SW480 (cell line): ENCODE measurements around the gene ACOXL.

Experiments
- DNase-seq: peaks from one replicate; pipeline ENCODE4 v3.0.0-alpha.2; 2016; ENCODE audit warnings: low spot score

The ACOXL gene

DNA sequence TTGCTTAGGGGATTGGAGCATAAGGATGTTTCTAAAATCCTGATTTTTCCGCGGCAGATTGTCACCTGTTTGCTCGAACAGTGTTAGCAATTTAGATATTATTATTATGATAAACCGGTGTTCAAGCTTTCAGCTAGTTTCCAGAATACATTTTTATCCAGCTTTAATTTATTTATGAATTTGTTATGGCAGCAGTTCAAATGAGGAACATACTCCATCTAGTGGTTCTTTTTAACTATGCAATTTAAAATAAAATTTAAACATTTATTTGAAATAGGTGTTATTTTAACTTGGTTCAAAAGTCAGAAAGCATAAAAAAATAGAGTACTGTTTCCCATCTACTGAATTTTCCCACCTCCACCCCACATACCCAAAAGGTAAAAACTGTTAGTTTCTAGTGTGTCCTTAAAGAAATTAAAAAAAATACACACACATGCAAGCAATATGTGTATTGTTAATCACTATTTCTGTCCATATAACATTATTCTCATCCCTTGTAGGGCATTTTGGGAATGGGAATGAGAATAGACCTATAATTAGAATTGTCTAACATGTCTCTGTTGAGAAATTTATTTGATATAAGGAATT lies 23.2 kb downstream of the ACOXL start:
- DNase-seq = peak; percentile 36

DNA sequence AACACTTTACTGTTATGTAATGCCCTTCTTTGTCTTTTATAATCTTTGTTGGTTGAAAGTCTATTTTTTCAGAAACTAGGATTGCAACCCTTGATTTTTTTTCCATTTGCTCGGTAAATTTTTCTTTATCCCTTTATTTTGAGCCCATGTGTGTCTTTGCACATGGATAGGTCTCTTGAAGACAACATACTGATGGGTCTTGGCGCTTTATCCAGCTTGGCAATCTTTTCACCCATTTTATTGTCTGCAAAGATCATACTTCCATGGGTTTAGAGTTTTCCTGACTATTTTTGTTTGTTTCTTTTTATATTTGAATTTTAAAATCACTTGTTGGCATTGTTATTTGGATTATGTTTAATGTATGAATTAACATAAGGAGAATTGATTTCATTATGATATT lies 27.0 kb downstream of the ACOXL start:
- no peak for DNase-seq

DNA sequence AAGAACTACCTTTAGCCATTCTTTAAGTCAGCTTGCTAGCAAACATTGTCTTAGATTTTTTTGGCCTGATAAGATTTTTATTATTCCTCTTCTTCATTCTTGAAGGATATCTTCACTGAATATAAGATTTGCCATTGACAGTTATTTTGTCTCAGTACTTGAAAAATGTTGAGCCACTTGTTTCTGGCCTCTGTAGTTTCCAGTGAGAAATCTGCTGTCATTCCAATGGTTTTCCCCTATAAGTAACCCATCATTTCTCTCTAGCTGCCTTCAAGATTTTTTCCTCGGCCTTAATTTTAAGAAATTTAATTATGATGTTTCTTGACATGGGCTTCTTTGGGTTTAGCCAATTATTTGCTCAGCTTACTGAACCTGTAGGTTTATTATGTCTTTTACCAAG lies 32.6 kb downstream of the ACOXL start:
- no peak for DNase-seq

DNA sequence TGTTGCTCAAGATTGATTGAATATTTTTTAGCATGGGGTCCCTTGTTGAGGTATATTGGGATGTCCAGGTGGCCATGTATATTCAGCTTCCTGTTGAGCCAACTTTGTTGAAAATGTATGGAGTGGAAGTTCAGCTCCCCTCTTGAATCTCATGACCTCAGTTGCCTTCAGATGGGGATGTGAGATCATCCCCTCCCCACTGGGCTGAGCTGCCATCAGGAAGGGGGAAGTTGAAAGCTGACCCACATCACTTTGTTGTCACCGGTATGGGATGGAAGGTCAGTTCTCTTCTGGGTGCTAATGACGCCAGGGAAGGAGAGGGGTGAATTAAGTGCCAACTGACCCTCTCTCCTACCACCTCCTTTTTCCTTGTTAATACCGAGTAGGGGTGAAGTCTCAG lies 33.9 kb downstream of the ACOXL start:
- DNase-seq = no peak

DNA sequence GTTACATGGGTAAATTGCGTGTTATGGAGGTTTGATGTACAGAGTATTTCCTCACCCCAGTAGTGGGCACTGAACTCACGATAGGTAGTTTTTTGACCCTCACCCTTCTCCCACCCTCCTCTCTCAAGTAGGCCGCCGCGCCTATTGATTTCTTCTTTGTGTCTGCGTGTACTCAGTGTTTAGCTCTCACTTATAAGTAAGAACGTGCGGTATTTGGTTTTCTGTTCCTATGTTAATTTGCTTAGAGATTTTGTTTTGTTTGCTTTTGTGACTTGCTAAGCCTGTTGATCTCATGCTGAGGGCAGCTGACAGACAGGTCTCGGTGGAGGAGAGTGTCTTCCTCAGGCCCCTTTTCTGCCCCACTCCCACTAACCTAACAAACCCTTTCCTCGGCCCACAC lies 36.2 kb downstream of the ACOXL start:
- no peak for DNase-seq

DNA sequence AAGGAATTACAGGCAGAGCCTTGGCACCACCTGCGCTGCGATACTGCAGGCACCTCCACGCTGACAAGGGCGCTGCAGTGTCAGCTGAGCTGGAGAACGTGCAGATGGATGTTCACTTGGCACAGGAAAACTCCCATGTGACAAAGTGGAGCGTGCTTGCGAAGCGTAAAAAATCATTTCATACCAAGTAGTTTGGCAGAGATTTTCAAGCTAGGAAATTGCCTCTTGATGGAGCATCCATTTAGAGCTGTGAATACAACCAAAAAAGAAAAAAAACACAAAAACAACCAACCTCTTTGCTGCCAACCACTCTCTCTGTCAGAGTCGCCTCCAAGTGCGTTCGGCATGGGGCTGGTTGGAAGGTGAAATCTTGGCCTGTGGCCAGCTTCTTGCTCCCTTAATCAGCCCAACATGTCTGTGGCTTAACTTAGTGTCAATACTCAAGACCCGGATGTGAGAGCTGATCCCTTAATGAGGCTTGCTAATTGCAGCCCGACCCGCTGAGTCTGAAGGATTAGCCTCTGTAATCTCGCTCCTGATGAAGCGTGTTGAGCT lies 38.1 kb downstream of the ACOXL start:
- no peak for DNase-seq

DNA sequence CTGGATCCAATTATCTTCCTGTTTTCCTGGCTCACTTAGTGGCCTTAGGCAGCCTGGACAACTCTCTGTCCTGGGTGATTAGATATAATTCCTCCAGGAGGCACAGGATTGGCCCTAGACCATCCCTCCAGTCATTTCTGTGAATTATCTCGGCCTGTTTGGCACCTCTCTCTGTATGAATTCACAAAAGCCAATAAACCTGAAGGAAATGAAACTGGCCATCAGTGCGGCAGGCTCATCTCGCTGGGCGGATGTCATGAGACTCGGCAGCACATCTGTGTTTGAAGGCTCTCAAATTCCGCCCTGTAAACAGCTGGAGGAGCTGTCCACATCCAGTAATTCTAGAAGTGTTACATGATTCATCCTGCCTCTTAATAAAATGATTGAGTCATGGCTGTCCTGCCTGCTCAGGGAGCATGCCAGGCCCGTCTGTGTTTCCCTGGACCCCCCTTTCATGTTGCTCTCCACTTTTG lies 38.6 kb downstream of the ACOXL start:
- DNase-seq = no peak

DNA sequence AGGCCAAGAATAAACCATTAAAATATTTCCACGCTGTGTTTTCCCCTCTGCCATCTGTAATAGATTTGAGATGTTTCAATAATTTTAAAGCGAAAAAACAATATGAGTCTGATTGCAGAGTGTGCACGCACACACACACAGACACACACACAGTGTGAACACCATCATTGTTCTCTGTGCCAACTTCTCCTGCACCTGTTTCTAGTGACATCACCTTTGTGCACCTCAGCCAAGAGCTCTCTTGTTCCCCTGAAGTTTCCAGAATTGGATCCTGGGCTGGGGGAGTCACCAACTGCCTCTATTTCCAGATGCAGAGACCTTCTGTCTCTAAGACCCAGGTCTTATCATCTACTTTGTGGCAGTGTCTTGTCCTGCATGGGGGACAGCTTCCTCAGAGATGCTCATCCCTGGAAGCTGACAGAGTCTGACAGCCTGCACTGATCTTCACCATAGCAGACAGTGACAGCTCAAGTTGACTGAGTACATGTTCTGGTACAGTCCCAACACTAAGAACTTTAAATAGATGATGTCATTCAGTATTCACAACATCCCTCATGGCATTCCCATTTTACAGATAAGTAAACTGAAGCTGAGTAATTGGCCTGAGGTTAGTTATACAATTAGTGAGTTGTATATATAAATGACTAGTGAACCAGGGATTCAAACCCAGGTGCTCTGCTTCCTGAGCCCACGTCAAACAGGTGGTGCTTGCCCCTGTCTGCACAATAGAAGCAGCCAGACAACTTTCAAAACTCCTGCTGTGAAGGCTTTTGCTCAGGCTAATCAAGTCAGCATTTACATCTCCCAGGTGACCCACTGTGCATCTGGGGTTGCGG lies 39.4 kb downstream of the ACOXL start:
- no peak for DNase-seq

DNA sequence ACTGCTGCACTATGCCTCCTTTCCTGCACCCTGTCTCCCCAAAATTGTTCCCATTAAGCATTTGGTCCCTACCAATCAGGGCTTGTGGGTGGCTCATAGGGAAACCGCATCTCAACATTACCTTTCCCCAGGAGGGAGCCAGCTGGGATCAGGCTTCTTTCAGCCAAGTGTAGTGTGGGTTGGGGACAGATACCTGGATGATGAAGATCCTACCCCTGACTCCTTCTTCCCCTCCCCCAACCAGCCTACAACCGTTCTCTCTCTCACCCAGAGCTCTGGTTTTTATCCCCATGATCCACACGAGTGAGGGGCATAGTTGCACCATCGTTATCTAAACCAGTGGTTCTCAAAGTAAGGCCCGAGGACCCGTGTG lies 40.0 kb downstream of the ACOXL start:
- DNase-seq = no peak

DNA sequence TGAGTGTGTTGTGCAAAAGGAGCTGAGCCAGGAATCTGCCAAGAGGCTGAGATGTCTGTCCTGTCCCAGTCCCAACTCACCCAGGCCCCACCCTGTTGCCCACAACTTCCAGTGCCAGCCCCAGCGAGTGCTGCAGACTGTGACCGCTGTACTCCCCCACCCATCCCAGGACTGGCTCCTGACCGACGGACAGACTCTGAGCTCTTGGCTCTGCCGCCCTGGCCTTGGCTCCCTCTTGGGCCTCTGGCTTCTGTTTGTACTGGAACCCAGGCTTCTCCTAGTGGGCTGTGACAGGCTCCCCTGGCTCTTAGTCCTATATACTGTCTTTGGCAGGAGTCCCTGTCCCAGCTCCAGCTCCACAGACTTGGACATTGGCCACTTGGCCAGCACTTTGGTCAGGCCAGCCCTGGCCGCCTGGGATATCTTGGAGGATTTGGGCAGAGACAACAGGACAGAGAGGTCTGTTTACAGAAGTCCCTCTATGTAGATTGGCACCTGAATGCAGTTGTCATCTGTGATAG lies 41.1 kb downstream of the ACOXL start:
- no peak for DNase-seq

DNA sequence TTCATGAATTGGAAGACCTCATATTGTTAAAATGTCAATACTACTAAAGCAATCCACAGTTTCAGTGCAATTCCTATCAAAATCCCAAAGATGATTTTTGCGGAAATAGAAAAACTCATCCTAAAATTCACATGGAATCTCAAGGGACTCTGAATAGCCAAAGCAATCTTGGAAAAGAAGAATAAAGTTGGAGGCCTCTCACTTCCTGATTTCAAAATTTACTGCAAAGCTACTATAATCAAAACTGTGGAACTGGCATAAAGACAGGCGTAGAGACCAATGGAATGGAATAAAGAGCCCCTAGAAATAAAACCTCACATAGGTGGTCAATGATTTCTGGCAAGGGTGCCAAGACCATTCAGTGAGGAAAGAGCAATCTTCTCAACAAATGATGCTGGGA lies 42.3 kb downstream of the ACOXL start:
- DNase-seq = no peak

DNA sequence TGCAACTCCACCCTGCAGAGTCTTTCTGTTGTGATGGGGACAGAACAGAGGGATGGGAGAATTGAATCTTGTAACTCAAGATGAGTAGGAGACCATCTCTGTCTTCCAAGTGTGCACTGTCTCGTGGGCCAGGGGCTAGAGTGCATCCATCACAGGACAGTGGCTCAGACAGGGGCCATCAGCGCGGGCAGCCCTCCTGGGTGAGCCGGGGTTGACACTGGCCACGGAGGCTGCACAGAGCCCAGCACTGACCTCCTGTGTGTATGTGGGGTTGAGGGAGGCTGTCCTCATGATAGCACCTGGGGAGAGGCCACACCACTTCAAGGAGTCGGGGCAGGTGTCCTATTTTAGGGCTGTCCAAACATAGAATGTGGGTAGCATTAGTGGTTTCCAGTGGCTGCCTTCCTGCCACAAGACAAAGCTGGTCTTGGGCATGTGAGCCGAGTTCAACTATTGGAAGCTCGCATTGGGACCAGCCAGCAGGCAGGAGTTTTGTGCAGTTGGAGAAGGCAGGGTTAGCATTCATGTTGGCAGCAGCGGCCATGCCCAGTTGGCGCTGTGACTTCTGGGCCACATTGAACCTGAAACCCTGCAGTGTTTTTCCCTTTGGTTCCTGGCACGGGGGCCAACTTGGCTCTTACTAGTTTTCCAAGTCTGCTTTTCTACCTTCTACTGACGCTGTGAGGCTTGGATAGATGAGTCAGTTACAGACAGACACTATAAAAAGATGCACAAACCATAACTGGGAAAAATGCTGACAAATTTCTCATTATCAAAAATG lies 45.3 kb downstream of the ACOXL start:
- DNase-seq = no peak

DNA sequence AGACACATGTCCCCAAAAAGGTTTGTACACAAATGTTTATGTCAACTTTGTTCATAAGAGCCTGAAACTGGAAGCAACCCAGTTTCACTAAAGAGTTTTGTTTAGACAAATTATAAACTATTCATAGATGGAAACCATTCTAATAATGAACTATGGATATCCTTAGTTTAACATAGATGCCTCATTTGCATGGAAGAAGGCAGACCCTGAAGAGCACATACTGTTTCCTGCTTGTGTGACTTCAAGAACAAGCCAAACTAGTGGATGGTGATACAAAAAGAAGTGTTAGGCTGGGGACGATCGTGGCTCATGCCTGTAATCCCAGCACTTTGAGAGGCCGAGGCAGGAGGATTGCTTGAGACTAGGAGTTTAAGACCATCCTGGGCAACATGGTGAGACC lies 48.1 kb downstream of the ACOXL start:
- DNase-seq = no peak

DNA sequence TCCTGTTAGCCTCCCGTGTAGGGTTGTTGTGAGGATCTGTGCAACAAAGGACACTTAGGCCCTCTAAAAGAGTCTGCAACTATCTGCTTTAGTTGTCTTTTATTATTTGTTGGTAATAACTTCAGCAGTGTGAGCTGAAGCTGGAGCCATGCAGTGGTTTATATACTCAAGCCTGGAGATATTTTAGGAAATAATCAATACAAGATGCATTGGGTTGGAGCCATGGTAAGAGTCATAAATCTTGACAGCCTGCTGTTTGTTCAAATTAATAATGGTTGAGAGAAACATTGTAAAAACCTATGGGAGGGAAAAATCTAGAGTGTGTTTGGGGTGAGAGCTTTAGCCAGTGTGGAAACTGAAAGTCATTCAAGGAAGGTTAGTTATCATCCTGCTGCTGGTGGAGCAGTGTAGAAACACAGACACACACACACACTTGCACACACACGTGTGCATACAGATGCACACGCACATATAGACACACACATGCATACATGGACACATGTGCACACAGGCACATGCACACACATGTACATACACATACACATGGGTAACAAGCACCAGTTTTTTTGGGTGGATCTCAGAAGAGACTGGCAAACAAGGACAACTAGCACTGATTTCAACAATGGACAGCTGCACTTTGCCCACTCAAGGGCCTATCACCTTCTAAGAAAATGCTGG lies 51.0 kb downstream of the ACOXL start:
- no peak for DNase-seq

DNA sequence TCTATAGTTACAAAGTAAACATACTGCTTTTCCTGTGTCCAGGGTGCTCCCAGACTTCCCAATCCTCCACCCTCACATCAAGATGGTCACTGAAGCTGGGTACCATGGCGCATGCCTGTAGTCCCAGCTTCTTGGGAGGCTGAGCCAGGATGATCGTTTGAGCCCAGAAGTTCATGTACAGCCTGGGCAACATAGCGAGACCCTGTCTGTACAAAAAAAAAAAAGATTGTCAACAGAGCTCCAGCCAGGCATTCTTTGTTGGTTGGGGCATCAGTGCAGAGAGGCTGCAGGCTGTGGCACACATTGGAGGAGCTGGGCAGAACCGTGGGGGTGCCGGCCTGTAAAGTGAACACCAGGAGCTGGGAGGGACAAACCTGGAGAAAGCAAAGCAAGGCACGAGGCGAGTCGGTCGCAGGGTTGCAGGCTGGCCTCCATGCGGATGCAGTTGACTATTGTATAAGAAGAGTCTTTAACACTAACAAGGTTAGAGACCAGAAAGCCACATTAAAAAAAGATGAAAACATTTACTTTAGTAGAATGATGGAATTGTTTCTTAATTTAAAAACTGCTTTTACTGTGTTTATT lies 51.8 kb downstream of the ACOXL start:
- no peak for DNase-seq

DNA sequence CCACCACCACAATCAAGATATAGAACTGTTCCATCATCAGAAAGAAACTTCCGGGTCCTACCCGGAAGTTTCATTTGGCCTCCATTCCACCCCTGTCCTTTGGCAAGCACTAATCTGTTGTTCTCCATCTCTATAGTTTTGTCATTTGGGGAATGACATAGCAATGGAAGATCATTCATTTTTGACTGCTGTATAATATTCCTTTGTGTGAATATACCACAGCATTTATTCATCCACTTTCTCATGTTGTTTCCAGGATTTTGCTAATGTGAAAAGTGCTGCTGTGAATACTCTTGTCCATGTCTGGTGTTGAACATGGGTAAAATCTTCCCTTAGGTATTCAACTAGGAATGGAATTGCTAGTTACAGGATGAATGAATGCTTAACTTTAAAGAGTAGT lies 53.1 kb downstream of the ACOXL start:
- DNase-seq = no peak

DNA sequence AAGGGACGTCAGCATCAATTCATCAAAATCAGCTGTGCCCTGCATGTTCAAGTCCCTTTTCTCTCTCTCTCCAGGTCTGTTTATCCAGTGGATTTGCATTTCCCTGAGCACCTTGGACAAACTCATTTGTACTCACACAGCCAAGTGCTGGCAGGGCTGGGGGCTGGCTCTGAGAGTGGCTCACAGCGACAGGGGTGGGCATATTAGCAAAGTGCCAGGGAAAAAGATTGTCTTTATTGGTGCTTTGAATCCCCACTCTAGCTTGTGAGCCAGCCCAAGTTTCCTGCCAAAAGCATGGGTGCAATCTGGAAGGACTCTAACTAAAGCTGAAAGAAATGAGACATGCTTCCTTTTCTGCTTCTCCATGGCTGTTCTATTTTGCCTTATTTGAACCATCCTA lies 56.6 kb downstream of the ACOXL start:
- DNase-seq = no peak

DNA sequence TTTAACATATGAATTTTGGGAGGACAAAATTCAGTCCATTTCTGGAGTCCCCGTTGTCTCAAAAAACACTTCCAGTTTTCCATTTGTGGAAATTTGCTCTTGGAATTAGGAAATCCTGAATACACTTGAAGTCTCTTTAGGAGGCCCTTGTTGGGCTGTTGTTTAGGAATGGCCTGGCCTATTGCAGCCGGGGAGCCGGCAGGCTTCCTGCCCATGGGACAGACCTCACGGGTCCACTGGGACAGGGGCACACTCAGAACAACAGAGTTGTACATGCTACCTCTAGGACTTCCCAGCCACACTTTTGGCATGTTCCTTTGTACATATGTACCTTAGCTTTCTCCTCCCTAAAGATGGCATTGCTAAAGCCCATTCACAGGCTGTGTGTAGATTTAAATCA lies 57.3 kb downstream of the ACOXL start:
- DNase-seq = no peak

DNA sequence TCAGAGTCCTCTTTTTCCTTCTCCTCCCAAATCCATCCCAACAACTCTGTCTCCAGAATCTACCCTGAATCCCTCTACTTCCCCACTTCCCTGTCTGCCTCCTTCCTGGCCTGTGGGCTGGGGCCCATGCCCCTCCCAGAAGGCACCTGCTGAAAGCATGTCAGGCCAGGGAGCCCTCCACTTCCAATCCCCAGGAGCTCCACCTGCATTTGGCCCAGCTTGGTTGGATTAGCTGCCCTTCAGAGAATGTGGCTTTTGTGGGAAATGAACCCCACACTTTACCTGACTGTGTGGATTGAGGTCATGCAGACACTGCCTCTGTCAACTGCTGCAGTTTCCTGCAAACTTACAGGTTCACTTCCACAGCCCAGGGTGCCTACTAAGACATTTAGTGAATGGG lies 58.5 kb downstream of the ACOXL start:
- no peak for DNase-seq

DNA sequence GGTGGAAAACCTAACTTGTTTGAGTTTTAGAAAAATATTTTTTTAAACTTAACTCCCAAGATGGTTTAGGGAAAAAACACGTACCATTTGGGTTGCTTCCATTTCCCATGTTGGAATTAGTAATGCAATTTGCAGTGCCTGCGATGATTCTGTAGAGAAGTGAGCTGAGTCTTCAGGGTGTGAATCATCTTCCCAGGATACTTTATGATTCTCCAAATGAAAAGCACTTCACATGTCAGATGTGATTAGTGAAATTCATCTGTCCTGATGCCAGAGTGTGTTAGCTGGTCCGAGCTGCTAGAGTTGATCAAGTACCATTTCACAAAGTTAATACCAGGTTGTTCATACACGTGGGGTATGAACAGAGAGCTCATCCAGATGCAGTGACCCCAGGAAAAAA lies 59.1 kb downstream of the ACOXL start:
- no peak for DNase-seq

DNA sequence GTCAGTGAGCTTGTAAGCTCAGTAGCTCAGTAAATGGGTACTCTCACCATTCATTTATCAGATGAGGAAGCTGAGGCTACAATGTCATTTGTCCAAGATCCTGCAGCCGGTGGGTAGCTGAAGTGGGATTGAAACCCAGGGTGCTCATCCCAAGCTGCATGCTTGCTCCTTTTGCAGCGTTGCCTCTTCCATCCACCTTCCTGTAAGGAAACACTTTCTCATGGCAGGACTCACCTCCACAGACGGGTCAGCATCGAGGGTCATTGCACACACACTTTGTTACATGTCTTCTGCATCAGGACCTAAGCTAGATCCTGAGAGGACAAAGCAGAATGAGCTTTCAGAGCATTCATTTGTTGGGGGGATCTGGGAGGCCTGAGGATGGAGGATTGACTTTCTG lies 60.7 kb downstream of the ACOXL start:
- no peak for DNase-seq

DNA sequence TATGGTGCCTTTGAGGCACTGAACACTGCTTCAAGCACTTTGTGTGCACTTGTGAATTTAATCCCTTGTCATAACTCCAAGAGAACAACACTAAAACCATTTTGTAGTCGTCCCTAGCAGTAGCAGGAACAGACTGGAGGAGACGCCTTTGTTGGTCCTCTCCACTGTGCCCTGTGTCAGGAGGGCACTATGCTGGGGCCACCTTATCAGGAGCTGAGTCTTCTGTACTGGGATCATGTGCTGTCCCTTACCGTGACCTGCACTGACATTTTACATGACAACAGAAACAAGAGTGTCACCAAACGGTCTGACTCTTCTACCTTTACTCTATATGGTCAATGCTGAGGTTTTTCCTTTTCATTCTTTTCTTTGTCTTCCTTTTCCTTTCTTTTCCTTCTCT lies 62.0 kb downstream of the ACOXL start:
- DNase-seq = no peak
